ENCODE measurements around the gene NECTIN3.

GRCh38 chr3:111040959-111041358 lies 30.7 kb upstream of the NECTIN3 start:
- TF ChIP-seq ZNF248 (tag by site-specific recombination; IDR thresholded peaks at IDR 0.05) (no peak), ZBTB1 (tag by site-specific recombination; IDR thresholded peaks at IDR 0.05) (no peak), ZNF558 (tag by site-specific recombination; IDR thresholded peaks at IDR 0.05) (no peak), ZNF585B (tag by site-specific recombination; IDR thresholded peaks at IDR 0.05) (no peak), ZBTB7A (tag by site-specific recombination; IDR thresholded peaks at IDR 0.05; ENCODE audit: low read depth) (no peak)
- TF ChIP-seq, protein P1, sequence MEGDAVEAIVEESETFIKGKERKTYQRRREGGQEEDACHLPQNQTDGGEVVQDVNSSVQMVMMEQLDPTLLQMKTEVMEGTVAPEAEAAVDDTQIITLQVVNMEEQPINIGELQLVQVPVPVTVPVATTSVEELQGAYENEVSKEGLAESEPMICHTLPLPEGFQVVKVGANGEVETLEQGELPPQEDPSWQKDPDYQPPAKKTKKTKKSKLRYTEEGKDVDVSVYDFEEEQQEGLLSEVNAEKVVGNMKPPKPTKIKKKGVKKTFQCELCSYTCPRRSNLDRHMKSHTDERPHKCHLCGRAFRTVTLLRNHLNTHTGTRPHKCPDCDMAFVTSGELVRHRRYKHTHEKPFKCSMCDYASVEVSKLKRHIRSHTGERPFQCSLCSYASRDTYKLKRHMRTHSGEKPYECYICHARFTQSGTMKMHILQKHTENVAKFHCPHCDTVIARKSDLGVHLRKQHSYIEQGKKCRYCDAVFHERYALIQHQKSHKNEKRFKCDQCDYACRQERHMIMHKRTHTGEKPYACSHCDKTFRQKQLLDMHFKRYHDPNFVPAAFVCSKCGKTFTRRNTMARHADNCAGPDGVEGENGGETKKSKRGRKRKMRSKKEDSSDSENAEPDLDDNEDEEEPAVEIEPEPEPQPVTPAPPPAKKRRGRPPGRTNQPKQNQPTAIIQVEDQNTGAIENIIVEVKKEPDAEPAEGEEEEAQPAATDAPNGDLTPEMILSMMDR (tag by site-specific recombination; IDR thresholded peaks at IDR 0.05), result no peak
- TF ChIP-seq, protein P2, sequence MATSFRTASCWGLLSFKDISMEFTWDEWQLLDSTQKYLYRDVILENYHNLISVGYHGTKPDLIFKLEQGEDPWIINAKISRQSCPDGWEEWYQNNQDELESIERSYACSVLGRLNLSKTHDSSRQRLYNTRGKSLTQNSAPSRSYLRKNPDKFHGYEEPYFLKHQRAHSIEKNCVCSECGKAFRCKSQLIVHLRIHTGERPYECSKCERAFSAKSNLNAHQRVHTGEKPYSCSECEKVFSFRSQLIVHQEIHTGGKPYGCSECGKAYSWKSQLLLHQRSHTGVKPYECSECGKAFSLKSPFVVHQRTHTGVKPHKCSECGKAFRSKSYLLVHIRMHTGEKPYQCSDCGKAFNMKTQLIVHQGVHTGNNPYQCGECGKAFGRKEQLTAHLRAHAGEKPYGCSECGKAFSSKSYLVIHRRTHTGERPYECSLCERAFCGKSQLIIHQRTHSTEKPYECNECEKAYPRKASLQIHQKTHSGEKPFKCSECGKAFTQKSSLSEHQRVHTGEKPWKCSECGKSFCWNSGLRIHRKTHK (tag by site-specific recombination; IDR thresholded peaks at IDR 0.05), result no peak
- TF ChIP-seq, protein P3, sequence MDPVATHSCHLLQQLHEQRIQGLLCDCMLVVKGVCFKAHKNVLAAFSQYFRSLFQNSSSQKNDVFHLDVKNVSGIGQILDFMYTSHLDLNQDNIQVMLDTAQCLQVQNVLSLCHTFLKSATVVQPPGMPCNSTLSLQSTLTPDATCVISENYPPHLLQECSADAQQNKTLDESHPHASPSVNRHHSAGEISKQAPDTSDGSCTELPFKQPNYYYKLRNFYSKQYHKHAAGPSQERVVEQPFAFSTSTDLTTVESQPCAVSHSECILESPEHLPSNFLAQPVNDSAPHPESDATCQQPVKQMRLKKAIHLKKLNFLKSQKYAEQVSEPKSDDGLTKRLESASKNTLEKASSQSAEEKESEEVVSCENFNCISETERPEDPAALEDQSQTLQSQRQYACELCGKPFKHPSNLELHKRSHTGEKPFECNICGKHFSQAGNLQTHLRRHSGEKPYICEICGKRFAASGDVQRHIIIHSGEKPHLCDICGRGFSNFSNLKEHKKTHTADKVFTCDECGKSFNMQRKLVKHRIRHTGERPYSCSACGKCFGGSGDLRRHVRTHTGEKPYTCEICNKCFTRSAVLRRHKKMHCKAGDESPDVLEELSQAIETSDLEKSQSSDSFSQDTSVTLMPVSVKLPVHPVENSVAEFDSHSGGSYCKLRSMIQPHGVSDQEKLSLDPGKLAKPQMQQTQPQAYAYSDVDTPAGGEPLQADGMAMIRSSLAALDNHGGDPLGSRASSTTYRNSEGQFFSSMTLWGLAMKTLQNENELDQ (tag by site-specific recombination; IDR thresholded peaks at IDR 0.05; ENCODE audit: low read depth), result no peak

All from HEK293 (cell line).